Measurements from ENCODE around the gene RALB. TPM values are rescaled to one million over a fixed set of nuclear protein-coding genes. Genes with fewer than 3 reads are reported as not detected.

RALB gene
- total RNA-seq, 1 donor from 2014 or later, result 65.9 TPM

DNA sequence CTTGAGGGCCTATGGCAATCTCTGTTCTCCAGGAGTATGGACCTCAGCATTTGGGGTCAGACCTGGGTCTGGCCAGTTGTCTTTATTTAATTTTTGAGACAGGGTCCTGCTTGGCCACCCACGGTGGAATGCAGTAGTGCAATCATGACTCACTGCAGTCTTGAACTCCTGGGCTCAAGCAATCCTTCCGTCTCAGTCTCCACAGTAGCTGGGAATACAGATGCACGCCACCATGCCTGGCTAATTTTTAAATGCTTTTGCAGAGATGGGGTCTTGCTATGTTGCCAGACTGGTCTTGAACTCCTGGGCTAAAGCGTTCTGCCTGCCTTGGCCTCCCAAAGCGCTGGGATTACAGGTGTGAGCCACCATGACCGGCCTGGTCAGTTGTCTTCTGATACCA, 46.9 kb downstream of the RALB start:
- DNase-seq, result no peak

DNA sequence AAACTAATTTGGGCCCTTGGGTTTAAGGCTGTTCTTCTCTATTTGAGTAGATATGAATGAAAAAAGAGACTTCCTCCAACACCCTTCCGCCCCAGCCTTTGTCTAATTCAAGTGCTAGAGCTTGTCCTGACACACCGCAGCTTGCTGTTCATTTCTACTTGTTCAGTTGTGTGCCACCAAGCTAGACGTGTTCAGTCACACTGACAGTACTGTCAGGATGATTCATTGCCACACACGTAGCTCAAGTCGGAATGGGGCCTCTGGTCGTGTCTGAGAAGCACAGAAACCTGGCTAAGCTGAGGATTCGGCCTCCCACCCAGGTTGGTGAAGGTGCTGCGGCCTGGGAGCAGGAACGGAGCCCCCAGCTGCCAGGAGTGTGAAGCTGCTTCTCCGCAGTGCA, 47.7 kb downstream of the RALB start:
- Histone ChIP-seq H3K4me3 (no peak overlapping the region), H3K4me1 (no peaks in the 10 kb centered on the region), H3K36me3 (peaks cover 37% of the 10 kb centered on the region), H3K27ac (no peak overlapping the region), H3K27me3 (no peaks in the 10 kb centered on the region), H3K9me3 (no peaks in the 10 kb centered on the region)
- intact Hi-C loops (cut with DNase I), result no loop called here
- TF ChIP-seq, protein P1, sequence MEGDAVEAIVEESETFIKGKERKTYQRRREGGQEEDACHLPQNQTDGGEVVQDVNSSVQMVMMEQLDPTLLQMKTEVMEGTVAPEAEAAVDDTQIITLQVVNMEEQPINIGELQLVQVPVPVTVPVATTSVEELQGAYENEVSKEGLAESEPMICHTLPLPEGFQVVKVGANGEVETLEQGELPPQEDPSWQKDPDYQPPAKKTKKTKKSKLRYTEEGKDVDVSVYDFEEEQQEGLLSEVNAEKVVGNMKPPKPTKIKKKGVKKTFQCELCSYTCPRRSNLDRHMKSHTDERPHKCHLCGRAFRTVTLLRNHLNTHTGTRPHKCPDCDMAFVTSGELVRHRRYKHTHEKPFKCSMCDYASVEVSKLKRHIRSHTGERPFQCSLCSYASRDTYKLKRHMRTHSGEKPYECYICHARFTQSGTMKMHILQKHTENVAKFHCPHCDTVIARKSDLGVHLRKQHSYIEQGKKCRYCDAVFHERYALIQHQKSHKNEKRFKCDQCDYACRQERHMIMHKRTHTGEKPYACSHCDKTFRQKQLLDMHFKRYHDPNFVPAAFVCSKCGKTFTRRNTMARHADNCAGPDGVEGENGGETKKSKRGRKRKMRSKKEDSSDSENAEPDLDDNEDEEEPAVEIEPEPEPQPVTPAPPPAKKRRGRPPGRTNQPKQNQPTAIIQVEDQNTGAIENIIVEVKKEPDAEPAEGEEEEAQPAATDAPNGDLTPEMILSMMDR (IDR thresholded peaks at IDR 0.05), result no peak
- DNase-seq, result no peak
- no peak for ATAC-seq

More for the DNA sequence above, 46.9 kb downstream of the RALB start:
- no peak overlapping the region for H3K4me3 ChIP-seq
- H3K27ac ChIP-seq, result no peak overlapping the region
- TF ChIP-seq, protein P1 (IDR thresholded peaks at IDR 0.05), result no peak
- peaks cover 42% of the 10 kb centered on the region for H3K36me3 ChIP-seq
- no peaks in the 10 kb centered on the region for H3K27me3 ChIP-seq
- no peak for ATAC-seq
- no peaks in the 10 kb centered on the region for H3K9me3 ChIP-seq
- intact Hi-C loops (cut with DNase I), result no loop called here
- no peaks in the 10 kb centered on the region for H3K4me1 ChIP-seq

DNA sequence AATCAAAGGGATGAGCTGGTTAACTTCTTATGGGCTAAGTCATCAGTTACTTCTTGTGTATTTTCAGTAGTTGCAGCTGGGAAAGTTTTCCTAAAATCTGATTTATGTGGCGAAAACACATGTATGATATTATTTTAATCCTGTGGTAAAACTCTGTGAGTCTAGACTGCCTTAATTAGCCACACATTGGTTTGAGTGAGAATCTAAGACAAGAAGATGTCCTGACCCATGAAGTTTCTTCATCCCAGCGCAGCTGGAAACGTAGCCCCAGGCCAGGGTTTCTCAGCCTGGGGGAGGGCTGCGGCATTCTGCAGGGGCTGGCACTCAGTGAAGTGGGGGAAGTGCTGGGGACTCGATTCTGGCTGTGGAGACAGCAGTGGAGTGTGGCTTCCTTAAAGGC, 48.6 kb downstream of the RALB start:
- DNase-seq, result no peak
- ATAC-seq, result no peak
- Histone ChIP-seq H3K36me3 (peaks cover 37% of the 10 kb centered on the region), H3K27ac (no peak overlapping the region), H3K4me3 (no peak overlapping the region), H3K9me3 (no peaks in the 10 kb centered on the region), H3K27me3 (no peaks in the 10 kb centered on the region), H3K4me1 (no peaks in the 10 kb centered on the region)
- intact Hi-C loops (cut with DNase I), result no loop called here
- TF ChIP-seq, protein P1 (IDR thresholded peaks at IDR 0.05), result no peak

DNA sequence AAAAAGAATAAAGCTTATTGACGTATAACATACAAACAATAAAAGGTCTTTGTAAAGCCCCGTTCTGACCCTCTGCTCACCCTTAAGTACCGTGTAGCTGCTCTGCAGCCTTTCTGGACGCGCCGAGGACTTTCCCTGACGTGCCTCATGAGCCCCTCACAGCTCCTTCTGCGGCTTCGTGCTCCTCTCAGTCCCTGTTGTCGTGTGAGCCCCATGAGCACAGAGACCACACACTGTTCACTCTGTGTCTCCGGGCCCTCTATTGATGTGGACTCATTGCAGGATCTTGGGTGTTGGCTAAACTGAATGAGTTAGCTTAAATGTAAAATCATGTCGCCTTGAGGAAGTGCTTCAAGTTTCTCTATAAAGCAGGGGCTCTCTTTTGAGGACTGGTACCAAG, 49.6 kb downstream of the RALB start:
- no peaks in the 10 kb centered on the region for H3K27me3 ChIP-seq
- no peak overlapping the region for H3K27ac ChIP-seq
- intact Hi-C loops (cut with DNase I), result no loop called here
- TF ChIP-seq, protein P1 (IDR thresholded peaks at IDR 0.05), result no peak
- DNase-seq (no peak), ATAC-seq (no peak)
- no peaks in the 10 kb centered on the region for H3K9me3 ChIP-seq
- no peak overlapping the region for H3K4me3 ChIP-seq
- peaks cover 30% of the 10 kb centered on the region for H3K36me3 ChIP-seq
- H3K4me1 ChIP-seq, result no peaks in the 10 kb centered on the region

DNA sequence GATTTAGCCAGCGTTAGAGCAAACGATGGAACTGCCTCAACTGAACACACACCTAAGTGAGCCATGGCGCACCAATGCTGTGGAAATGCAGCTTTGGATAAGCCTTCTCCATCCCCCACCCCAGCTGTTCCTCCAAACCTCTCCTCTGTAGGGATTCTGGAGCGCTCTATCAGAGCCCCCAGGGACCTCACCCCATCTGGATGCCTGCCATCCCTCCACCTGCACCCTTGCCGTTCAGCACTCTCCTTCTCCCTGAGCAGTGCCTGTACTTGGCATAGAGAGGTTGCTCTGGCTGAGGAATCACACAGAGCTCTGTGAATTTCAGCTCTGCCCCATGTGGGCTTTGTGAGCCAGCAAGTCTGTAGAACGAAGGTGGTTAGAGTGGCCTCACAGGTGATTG, 50.5 kb downstream of the RALB start:
- H3K27ac ChIP-seq, result no peak overlapping the region
- peaks cover 21% of the 10 kb centered on the region for H3K36me3 ChIP-seq
- intact Hi-C loops (cut with DNase I), result no loop called here
- no peak for DNase-seq
- no peak overlapping the region for H3K4me3 ChIP-seq
- no peaks in the 10 kb centered on the region for H3K9me3 ChIP-seq
- no peak for ATAC-seq
- no peaks in the 10 kb centered on the region for H3K27me3 ChIP-seq
- H3K4me1 ChIP-seq, result no peaks in the 10 kb centered on the region
- TF ChIP-seq, protein P1 (IDR thresholded peaks at IDR 0.05), result no peak

DNA sequence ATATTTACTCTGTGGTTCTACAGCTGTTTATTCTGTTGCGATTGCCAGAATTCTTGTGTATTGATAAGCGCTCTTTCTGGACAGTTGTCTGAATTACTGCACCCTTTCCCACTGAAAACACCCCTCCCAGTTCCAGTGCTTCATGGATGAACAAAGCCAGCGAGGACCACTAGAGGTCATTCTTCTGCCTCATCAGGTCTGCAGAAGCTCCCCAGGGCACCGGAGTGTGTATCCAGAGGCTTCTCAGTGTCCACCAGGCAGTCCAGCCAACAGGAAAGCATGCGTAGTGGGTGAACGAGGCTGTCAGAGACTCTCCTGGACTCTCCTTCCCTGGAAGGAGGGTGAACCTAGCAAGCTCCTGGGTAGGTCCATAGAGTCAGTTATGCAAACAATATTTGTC, 52.6 kb downstream of the RALB start:
- no peak for ATAC-seq
- intact Hi-C loops (cut with DNase I), result no loop called here
- DNase-seq, result no peak
- Histone ChIP-seq H3K27me3 (no peaks in the 10 kb centered on the region), H3K27ac (no peak overlapping the region), H3K36me3 (peaks cover 6% of the 10 kb centered on the region), H3K9me3 (no peaks in the 10 kb centered on the region), H3K4me3 (no peak overlapping the region), H3K4me1 (no peaks in the 10 kb centered on the region)
- TF ChIP-seq, protein P1 (IDR thresholded peaks at IDR 0.05), result no peak

Measured in upper lobe of right lung (tissue), 1 donor.